ENCODE data around the gene HSD17B1.

Gene HSD17B1

DNA sequence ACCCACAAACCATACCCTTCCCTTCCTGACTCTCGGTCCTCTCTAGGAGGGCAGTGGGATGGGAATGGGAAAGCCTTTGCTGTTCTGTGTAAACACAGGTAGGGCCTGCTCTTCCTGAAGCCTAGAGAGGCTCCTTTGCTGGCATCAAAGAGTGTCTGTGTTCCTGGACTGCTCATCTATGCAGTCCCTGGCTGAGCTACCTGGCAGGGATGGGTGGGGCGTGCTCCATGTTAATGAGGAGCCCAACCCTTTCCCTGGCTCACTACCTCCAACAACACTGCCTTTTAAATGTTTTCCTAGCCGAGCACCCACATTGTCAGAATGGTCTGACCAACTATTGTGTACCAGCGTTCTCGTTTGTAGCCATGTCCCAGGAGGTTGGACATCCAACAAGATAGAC, 43.3 kb upstream of the HSD17B1 start:
- no peak for DNase-seq
- H3K4me3 ChIP-seq (ENCODE audit: low read length), result no peak overlapping the region
- H3K9me3 ChIP-seq (replicated peaks; ENCODE audit: insufficient read depth, low read length), result no peaks in the 10 kb centered on the region
- no peaks in the 10 kb centered on the region for H3K79me2 ChIP-seq (ENCODE audit: low read length)
- H4K20me1 ChIP-seq (ENCODE audit: insufficient read depth, low read length), result no peaks in the 10 kb centered on the region
- no peak overlapping the region for H3K9ac ChIP-seq (ENCODE audit: low read length)
- H3K9me2 ChIP-seq (replicated peaks; ENCODE audit: insufficient read depth, low read length), result no peaks in the 10 kb centered on the region
- H3K36me3 ChIP-seq (replicated peaks; ENCODE audit: insufficient read depth, low read length), result peaks cover 5% of the 10 kb centered on the region; the same call in 1 of the 2 replicates
- TF ChIP-seq EZH2phosphoT487 (IDR thresholded peaks at IDR 0.05; ENCODE audit: low read length) (no peak), EZH2 (optimal IDR thresholded peaks at IDR 0.05; ENCODE audit: low read depth, low read length) (no peak)
- TF ChIP-seq, protein P1, sequence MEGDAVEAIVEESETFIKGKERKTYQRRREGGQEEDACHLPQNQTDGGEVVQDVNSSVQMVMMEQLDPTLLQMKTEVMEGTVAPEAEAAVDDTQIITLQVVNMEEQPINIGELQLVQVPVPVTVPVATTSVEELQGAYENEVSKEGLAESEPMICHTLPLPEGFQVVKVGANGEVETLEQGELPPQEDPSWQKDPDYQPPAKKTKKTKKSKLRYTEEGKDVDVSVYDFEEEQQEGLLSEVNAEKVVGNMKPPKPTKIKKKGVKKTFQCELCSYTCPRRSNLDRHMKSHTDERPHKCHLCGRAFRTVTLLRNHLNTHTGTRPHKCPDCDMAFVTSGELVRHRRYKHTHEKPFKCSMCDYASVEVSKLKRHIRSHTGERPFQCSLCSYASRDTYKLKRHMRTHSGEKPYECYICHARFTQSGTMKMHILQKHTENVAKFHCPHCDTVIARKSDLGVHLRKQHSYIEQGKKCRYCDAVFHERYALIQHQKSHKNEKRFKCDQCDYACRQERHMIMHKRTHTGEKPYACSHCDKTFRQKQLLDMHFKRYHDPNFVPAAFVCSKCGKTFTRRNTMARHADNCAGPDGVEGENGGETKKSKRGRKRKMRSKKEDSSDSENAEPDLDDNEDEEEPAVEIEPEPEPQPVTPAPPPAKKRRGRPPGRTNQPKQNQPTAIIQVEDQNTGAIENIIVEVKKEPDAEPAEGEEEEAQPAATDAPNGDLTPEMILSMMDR (IDR thresholded peaks at IDR 0.05; ENCODE audit: low read length), result no peak
- no peaks in the 10 kb centered on the region for H3K27me3 ChIP-seq (replicated peaks; ENCODE audit: insufficient read depth, low read length)
- no peaks in the 10 kb centered on the region for H3K4me1 ChIP-seq (ENCODE audit: low read length)
- H2AFZ ChIP-seq (ENCODE audit: low read length), result no peak overlapping the region
- H3F3A ChIP-seq (ENCODE audit: insufficient read depth, low read length), result no peaks in the 10 kb centered on the region
- H3K27ac ChIP-seq (ENCODE audit: low read length), result no peak overlapping the region
- H3K4me2 ChIP-seq (ENCODE audit: low read depth, low read length), result no peak overlapping the region

GRCh38 chr17:42509841-42510240, 42.9 kb upstream of the HSD17B1 start:
- TF ChIP-seq EZH2 (optimal IDR thresholded peaks at IDR 0.05; ENCODE audit: low read depth, low read length) (no peak), EZH2phosphoT487 (IDR thresholded peaks at IDR 0.05; ENCODE audit: low read length) (no peak)
- TF ChIP-seq, protein P1 (IDR thresholded peaks at IDR 0.05; ENCODE audit: low read length), result no peak
- Histone ChIP-seq H3K79me2 (ENCODE audit: low read length) (no peaks in the 10 kb centered on the region), H3K4me1 (ENCODE audit: low read length) (no peaks in the 10 kb centered on the region), H3K9me3 (replicated peaks; ENCODE audit: insufficient read depth, low read length) (no peaks in the 10 kb centered on the region), H3K9ac (ENCODE audit: low read length) (no peak overlapping the region), H2AFZ (ENCODE audit: low read length) (no peak overlapping the region), H3K4me3 (ENCODE audit: low read length) (no peak overlapping the region), H3K9me2 (replicated peaks; ENCODE audit: insufficient read depth, low read length) (no peaks in the 10 kb centered on the region), H3K27me3 (replicated peaks; ENCODE audit: insufficient read depth, low read length) (no peaks in the 10 kb centered on the region), H3K4me2 (ENCODE audit: low read depth, low read length) (no peak overlapping the region), H4K20me1 (ENCODE audit: insufficient read depth, low read length) (no peaks in the 10 kb centered on the region), H3F3A (ENCODE audit: insufficient read depth, low read length) (no peaks in the 10 kb centered on the region), H3K36me3 (replicated peaks; ENCODE audit: insufficient read depth, low read length) (peaks cover 5% of the 10 kb centered on the region; the same call in 1 of the 2 replicates), H3K27ac (ENCODE audit: low read length) (no peak overlapping the region)
- no peak for DNase-seq

DNA sequence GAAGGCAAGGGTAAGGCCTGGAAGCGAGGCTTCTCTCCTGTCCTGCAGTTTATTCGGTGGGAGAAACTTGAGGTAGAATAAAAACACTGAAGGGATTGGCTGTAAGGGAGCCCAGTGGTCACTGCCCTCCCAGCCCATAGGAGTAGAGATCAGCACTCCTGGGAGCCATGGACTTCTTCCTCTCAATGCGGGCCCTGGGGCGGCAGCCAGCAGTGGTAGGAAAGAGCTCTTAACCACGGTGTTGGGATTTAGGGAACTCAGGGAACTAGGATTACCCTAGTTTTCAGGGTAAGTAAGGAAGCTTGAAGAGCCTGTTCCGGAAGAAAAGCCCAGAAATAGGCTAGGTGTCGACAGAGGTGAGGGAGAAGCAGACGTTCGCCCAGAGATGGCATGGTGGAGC, 40.5 kb upstream of the HSD17B1 start:
- H3K27me3 ChIP-seq (replicated peaks; ENCODE audit: insufficient read depth, low read length), result no peaks in the 10 kb centered on the region
- peaks cover 5% of the 10 kb centered on the region; the same call in 1 of the 2 replicates for H3K36me3 ChIP-seq (replicated peaks; ENCODE audit: insufficient read depth, low read length)
- no peak for DNase-seq
- no peaks in the 10 kb centered on the region for H3K79me2 ChIP-seq (ENCODE audit: low read length)
- no peak overlapping the region for H3K4me2 ChIP-seq (ENCODE audit: low read depth, low read length)
- H3F3A ChIP-seq (ENCODE audit: insufficient read depth, low read length), result no peaks in the 10 kb centered on the region
- H3K9ac ChIP-seq (ENCODE audit: low read length), result no peak overlapping the region
- no peak overlapping the region for H3K27ac ChIP-seq (ENCODE audit: low read length)
- H3K9me2 ChIP-seq (replicated peaks; ENCODE audit: insufficient read depth, low read length), result no peaks in the 10 kb centered on the region
- H3K9me3 ChIP-seq (replicated peaks; ENCODE audit: insufficient read depth, low read length), result no peaks in the 10 kb centered on the region
- no peak overlapping the region for H2AFZ ChIP-seq (ENCODE audit: low read length)
- no peak overlapping the region for H3K4me3 ChIP-seq (ENCODE audit: low read length)
- H4K20me1 ChIP-seq (ENCODE audit: insufficient read depth, low read length), result no peaks in the 10 kb centered on the region
- TF ChIP-seq EZH2 (optimal IDR thresholded peaks at IDR 0.05; ENCODE audit: low read depth, low read length) (no peak), EZH2phosphoT487 (IDR thresholded peaks at IDR 0.05; ENCODE audit: low read length) (no peak)
- TF ChIP-seq, protein P1 (IDR thresholded peaks at IDR 0.05; ENCODE audit: low read length), result no peak
- no peaks in the 10 kb centered on the region for H3K4me1 ChIP-seq (ENCODE audit: low read length)
